Epithelial cell of esophagus (primary cell): Measurements from ENCODE around the gene MAPKAPK5.

Experiments
- DNase-seq: peaks from one replicate; pipeline ENCODE4 v3.0.0; 2010; ENCODE audit warnings: low read depth
- H3K4me3 ChIP-seq: 2 replicates; pipeline ENCODE4 v1.5.1; 2011; ENCODE audit warnings: mild to moderate bottlenecking, low read length, control low read depth
- TF ChIP-seq, protein P1 (sequence below): IDR thresholded peaks from 2 replicates; pipeline ENCODE4 v1.5.1; 2011; ENCODE audit warnings: low read depth, mild to moderate bottlenecking, low read length, control low read depth, inconsistent platforms; ENCODE audit not compliant: insufficient read depth; ENCODE audit errors: missing control alignments

The MAPKAPK5 gene

DNA sequence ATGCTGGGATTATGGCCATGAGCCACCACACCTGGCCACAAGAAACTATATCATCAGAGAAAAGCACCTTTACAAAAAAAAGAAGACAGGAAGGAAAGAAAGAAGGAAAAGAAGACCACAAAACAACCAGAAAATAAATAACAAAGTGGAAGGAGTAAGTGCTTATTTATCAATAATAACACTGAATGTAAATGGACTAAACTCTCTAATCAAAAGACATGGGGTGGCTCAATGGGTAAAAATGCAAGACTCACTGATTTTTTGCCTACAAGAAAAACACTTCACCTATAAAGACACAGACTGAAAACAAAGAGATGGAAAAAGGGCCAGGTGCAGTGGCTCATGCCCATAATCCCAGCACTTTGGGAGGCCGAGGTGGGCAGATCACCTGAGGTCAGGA, 65.7 kb downstream of the MAPKAPK5 start:
- TF ChIP-seq, protein P1, sequence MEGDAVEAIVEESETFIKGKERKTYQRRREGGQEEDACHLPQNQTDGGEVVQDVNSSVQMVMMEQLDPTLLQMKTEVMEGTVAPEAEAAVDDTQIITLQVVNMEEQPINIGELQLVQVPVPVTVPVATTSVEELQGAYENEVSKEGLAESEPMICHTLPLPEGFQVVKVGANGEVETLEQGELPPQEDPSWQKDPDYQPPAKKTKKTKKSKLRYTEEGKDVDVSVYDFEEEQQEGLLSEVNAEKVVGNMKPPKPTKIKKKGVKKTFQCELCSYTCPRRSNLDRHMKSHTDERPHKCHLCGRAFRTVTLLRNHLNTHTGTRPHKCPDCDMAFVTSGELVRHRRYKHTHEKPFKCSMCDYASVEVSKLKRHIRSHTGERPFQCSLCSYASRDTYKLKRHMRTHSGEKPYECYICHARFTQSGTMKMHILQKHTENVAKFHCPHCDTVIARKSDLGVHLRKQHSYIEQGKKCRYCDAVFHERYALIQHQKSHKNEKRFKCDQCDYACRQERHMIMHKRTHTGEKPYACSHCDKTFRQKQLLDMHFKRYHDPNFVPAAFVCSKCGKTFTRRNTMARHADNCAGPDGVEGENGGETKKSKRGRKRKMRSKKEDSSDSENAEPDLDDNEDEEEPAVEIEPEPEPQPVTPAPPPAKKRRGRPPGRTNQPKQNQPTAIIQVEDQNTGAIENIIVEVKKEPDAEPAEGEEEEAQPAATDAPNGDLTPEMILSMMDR = no peak
- H3K4me3 ChIP-seq = no peak overlapping the region
- DNase-seq = no peak

- DNase-seq = no peak
- TF ChIP-seq, protein P1 = no peak
- no peak overlapping the region for H3K4me3 ChIP-seq
Measured at GRCh38 chr12:111925171-111925570, 83.1 kb downstream of the MAPKAPK5 start.

- DNase-seq = no peak
- TF ChIP-seq, protein P1 = no peak
- H3K4me3 ChIP-seq = no peak overlapping the region
Measured at GRCh38 chr12:111926631-111927030, 84.6 kb downstream of the MAPKAPK5 start.

GRCh38 chr12:111927346-111927745, 85.3 kb downstream of the MAPKAPK5 start:
- TF ChIP-seq, protein P1 = no peak
- no peak overlapping the region for H3K4me3 ChIP-seq
- no peak for DNase-seq

- no peak overlapping the region for H3K4me3 ChIP-seq
- TF ChIP-seq, protein P1 = no peak
- DNase-seq = no peak
Measured at GRCh38 chr12:111932241-111932640, 90.2 kb downstream of the MAPKAPK5 start.

DNA sequence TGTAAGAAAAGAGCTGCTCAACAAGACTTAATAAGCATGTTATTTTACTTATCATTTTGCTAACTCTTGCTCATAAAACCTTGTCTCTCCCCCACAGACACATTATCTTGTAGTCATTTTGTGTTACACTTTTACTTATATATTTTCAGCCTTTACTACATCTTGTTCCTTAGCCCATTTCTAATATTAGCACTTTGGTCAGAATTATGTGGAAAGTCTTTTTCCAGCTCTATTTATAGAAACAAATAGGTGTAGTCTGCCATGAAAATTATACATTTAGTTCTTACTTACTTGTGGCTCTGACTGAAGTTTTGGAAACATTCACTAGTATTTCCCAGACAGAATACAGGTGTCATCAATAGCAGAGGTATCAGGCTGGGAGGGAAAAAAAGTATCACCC, 94.8 kb downstream of the MAPKAPK5 start:
- no peak for DNase-seq
- TF ChIP-seq, protein P1 = no peak

DNA sequence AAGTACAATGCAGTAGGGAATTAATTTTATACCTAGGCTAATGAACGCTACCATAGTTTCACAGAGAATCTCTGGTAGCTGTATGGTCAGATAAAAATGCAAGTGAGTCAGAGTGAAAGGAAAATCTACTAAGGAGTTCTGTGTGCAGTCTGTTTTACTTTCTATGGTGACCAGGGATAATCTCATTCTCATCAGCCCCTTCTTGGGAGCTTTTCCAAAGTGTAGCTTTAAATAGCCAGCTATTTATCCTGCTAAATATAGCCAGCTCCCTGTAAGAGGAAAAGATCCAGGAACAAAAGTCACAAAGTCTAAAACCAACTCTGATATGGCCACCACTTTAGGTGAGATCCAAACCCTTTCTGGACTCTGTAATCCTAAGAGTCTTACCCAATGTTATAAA, 95.4 kb downstream of the MAPKAPK5 start:
- no peak for DNase-seq
- TF ChIP-seq, protein P1 = no peak
- H3K4me3 ChIP-seq = no peak overlapping the region

More for the DNA sequence above, 94.8 kb downstream of the MAPKAPK5 start:
- no peak overlapping the region for H3K4me3 ChIP-seq
